HL-60 (cell line): ENCODE data around the gene SLC12A1.

Source experiments
- DNase-seq, 2 experiments: peaks; one replicate each; pipeline ENCODE4 v3.0.0-alpha.2; 2010 to 2020; ENCODE audit warnings: low read depth in 1 of 2, low spot score in 1 of 2
- H3K27ac ChIP-seq: fragments of 250-450 bp; sonication (Bioruptor Pico); replicated peaks from 2 replicates; pipeline ENCODE4 v1.5.1; 2020; ENCODE audit warnings: mild to moderate bottlenecking, moderate library complexity
- H3K27me3 ChIP-seq: fragments of 250-450 bp; sonication (Bioruptor Pico); 2 replicates; pipeline ENCODE4 v1.5.1; 2021; ENCODE audit warnings: mild to moderate bottlenecking, moderate library complexity; ENCODE audit not compliant: insufficient read depth, poor library complexity, severe bottlenecking
- H3K4me3 ChIP-seq: replicated peaks from 2 replicates; pipeline ENCODE4 v1.5.1; 2011; ENCODE audit warnings: mild to moderate bottlenecking, control low read depth, low read length; ENCODE audit not compliant: insufficient read depth
- GABPA ChIP-seq: IDR thresholded peaks from 2 replicates; pipeline ENCODE4 v1.6.1; 2012; ENCODE audit warnings: low read depth
- POLR2AphosphoS5 ChIP-seq: IDR thresholded peaks from 2 replicates; pipeline ENCODE4 v1.6.1; 2012; ENCODE audit warnings: low read depth
- SPI1 ChIP-seq: IDR thresholded peaks from 2 replicates; pipeline ENCODE4 v1.6.1; 2012; ENCODE audit warnings: low read depth, mild to moderate bottlenecking, borderline replicate concordance
- TF ChIP-seq, protein P1 (sequence below): IDR thresholded peaks from one replicate; pipeline ENCODE4 v1.5.1; 2011; ENCODE audit warnings: low read length, control low read depth, inconsistent platforms; ENCODE audit not compliant: insufficient read depth
- TF ChIP-seq, protein P2 (sequence below): IDR thresholded peaks from 2 replicates; pipeline ENCODE4 v1.6.1; 2012; ENCODE audit warnings: low read depth; ENCODE audit not compliant: insufficient replicate concordance

Gene SLC12A1

DNA sequence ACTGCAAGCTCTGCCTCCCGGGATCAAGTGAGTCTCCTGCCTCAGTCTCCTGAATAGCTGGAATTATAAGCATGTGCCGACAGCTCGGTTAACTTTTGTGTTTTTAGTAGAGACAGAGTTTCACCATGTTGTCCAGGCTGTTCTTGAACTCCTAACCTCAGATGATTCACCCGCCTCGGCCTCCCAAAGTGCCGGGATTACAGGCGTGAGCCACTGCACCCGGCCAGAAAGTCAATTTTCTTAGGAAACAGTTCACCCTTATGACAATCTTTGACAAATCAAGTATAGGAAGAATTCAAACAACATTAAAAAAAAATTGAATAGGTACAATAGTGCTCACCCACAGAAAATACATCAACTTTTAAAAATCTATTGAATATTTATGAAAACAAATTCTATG, 101.5 kb downstream of the SLC12A1 start:
- TF ChIP-seq GABPA, result no peak
- TF ChIP-seq, protein P1, sequence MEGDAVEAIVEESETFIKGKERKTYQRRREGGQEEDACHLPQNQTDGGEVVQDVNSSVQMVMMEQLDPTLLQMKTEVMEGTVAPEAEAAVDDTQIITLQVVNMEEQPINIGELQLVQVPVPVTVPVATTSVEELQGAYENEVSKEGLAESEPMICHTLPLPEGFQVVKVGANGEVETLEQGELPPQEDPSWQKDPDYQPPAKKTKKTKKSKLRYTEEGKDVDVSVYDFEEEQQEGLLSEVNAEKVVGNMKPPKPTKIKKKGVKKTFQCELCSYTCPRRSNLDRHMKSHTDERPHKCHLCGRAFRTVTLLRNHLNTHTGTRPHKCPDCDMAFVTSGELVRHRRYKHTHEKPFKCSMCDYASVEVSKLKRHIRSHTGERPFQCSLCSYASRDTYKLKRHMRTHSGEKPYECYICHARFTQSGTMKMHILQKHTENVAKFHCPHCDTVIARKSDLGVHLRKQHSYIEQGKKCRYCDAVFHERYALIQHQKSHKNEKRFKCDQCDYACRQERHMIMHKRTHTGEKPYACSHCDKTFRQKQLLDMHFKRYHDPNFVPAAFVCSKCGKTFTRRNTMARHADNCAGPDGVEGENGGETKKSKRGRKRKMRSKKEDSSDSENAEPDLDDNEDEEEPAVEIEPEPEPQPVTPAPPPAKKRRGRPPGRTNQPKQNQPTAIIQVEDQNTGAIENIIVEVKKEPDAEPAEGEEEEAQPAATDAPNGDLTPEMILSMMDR, result no peak
- TF ChIP-seq, protein P2, sequence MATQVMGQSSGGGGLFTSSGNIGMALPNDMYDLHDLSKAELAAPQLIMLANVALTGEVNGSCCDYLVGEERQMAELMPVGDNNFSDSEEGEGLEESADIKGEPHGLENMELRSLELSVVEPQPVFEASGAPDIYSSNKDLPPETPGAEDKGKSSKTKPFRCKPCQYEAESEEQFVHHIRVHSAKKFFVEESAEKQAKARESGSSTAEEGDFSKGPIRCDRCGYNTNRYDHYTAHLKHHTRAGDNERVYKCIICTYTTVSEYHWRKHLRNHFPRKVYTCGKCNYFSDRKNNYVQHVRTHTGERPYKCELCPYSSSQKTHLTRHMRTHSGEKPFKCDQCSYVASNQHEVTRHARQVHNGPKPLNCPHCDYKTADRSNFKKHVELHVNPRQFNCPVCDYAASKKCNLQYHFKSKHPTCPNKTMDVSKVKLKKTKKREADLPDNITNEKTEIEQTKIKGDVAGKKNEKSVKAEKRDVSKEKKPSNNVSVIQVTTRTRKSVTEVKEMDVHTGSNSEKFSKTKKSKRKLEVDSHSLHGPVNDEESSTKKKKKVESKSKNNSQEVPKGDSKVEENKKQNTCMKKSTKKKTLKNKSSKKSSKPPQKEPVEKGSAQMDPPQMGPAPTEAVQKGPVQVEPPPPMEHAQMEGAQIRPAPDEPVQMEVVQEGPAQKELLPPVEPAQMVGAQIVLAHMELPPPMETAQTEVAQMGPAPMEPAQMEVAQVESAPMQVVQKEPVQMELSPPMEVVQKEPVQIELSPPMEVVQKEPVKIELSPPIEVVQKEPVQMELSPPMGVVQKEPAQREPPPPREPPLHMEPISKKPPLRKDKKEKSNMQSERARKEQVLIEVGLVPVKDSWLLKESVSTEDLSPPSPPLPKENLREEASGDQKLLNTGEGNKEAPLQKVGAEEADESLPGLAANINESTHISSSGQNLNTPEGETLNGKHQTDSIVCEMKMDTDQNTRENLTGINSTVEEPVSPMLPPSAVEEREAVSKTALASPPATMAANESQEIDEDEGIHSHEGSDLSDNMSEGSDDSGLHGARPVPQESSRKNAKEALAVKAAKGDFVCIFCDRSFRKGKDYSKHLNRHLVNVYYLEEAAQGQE, result no peak
- TF ChIP-seq SPI1, result no peak
- TF ChIP-seq POLR2AphosphoS5, result no peak
- Histone ChIP-seq H3K27me3 (no peaks in the 10 kb centered on the region), H3K27ac (no peak overlapping the region), H3K4me3 (no peak overlapping the region)
- no peak for DNase-seq

DNA sequence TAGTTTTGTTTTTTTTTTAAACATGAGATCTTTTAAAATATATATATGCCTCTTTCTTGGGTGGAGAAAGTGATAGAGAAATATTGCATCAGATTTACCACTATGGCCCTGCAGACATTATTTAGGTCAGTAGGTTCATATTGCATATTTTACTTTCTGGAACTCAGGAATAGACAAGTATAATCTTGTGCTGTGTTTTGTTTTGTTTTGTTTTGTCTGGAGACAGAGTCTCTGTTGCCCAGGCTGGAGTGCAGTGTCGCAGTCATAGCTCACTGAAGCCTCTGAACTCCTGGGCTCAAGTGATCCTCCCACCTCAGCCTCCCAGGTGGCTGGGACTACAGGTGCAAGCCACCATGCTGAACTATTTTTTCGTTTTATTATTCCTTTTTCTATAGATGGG, 103.6 kb downstream of the SLC12A1 start:
- Histone ChIP-seq H3K27me3 (no peaks in the 10 kb centered on the region), H3K27ac (no peak overlapping the region), H3K4me3 (no peak overlapping the region)
- DNase-seq, result no peak
- no peak for TF ChIP-seq SPI1
- TF ChIP-seq, protein P2, result no peak
- no peak for TF ChIP-seq GABPA
- TF ChIP-seq, protein P1, result no peak
- TF ChIP-seq POLR2AphosphoS5, result no peak

DNA sequence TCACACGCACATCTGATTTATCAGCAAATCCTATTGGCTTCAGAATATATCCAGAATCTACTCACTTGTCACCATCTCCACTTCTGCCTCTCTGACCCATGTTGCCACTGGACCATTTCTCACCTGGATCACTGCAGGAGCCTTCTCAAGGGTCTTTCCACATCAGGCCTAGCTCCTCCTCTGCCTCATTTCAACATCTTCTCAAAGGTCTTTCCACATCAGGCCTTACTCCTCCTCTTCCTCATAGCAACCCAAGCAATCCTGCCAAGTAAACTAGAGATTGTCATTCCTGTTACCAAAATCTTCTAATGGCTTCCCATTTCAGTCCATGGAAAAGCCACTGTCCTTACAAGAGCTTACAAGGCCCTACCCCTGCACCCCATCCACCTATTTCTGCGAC, 107.1 kb downstream of the SLC12A1 start:
- Histone ChIP-seq H3K4me3 (no peak overlapping the region), H3K27ac (peak overlapping the region; percentile 71), H3K27me3 (no peaks in the 10 kb centered on the region)
- TF ChIP-seq, protein P2, result no peak
- TF ChIP-seq, protein P1, result no peak
- TF ChIP-seq GABPA, result no peak
- TF ChIP-seq POLR2AphosphoS5, result no peak
- peak; percentile 31; the same call in 1 of the 2 replicates for TF ChIP-seq SPI1
- DNase-seq, result peak; percentile 80 to 88
